Parathyroid adenoma (tissue), 2 donors: ENCODE measurements around the gene PKN2.

Experiments used
- H2AFZ ChIP-seq: fragments of 300-600 bp; sonication (generic); one replicate; pipeline ENCODE4 v1.7.0; 2017; ENCODE audit warnings: antibody characterized with exemption, mild to moderate bottlenecking
- H3K27ac ChIP-seq: fragments of 300-600 bp; sonication (generic); one replicate; pipeline ENCODE4 v1.7.0; 2017
- H3K27me3 ChIP-seq: fragments of 300-600 bp; sonication (generic); one replicate; pipeline ENCODE4 v1.7.0; 2017; ENCODE audit warnings: low read length; ENCODE audit not compliant: control insufficient read depth, insufficient read depth
- H3K36me3 ChIP-seq: fragments of 300-600 bp; sonication (generic); one replicate; pipeline ENCODE4 v1.7.0; 2017; ENCODE audit warnings: low read length; ENCODE audit not compliant: control insufficient read depth, insufficient read depth
- H3K4me1 ChIP-seq: fragments of 300-600 bp; sonication (generic); one replicate; pipeline ENCODE4 v1.7.0; 2017; ENCODE audit warnings: control low read depth
- H3K4me2 ChIP-seq: fragments of 300-600 bp; sonication (generic); one replicate; pipeline ENCODE4 v1.7.0; 2017; ENCODE audit warnings: low read length
- H3K4me3 ChIP-seq: fragments of 300-600 bp; sonication (generic); one replicate; pipeline ENCODE4 v1.7.0; 2017; ENCODE audit warnings: low read depth, low read length
- H3K79me2 ChIP-seq: fragments of 300-600 bp; sonication (generic); one replicate; pipeline ENCODE4 v1.7.0; 2017; ENCODE audit warnings: control low read depth
- H3K9ac ChIP-seq: fragments of 300-600 bp; sonication (generic); one replicate; pipeline ENCODE4 v1.7.0; 2017; ENCODE audit warnings: mild to moderate bottlenecking
- H3K9me3 ChIP-seq: fragments of 300-600 bp; sonication (generic); one replicate; pipeline ENCODE4 v1.7.0; 2017; ENCODE audit warnings: low read length; ENCODE audit not compliant: control insufficient read depth
- TF ChIP-seq, protein P1 (sequence below): fragments of 300-600 bp; sonication (generic); IDR thresholded peaks from one replicate; pipeline ENCODE4 v1.7.0; 2017; ENCODE audit warnings: antibody characterized with exemption, mild to moderate bottlenecking
- donor health status: primary hyperparathyroidism.

PKN2 gene

GRCh38 chr1:88735909-88736308, 51.8 kb downstream of the PKN2 start:
- Histone ChIP-seq H2AFZ (no peak overlapping the region), H3K9me3 (no peaks in the 10 kb centered on the region), H3K27ac (no peak overlapping the region), H3K9ac (no peak overlapping the region), H3K4me3 (no peak overlapping the region), H3K79me2 (peaks cover 20% of the 10 kb centered on the region), H3K36me3 (no peaks in the 10 kb centered on the region), H3K4me1 (no peaks in the 10 kb centered on the region), H3K4me2 (no peak overlapping the region), H3K27me3 (no peaks in the 10 kb centered on the region)
- TF ChIP-seq, protein P1, sequence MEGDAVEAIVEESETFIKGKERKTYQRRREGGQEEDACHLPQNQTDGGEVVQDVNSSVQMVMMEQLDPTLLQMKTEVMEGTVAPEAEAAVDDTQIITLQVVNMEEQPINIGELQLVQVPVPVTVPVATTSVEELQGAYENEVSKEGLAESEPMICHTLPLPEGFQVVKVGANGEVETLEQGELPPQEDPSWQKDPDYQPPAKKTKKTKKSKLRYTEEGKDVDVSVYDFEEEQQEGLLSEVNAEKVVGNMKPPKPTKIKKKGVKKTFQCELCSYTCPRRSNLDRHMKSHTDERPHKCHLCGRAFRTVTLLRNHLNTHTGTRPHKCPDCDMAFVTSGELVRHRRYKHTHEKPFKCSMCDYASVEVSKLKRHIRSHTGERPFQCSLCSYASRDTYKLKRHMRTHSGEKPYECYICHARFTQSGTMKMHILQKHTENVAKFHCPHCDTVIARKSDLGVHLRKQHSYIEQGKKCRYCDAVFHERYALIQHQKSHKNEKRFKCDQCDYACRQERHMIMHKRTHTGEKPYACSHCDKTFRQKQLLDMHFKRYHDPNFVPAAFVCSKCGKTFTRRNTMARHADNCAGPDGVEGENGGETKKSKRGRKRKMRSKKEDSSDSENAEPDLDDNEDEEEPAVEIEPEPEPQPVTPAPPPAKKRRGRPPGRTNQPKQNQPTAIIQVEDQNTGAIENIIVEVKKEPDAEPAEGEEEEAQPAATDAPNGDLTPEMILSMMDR: no peak

- Histone ChIP-seq H3K27ac (no peak overlapping the region), H3K4me3 (no peak overlapping the region), H3K79me2 (peaks cover 20% of the 10 kb centered on the region), H3K4me2 (no peak overlapping the region), H3K4me1 (no peaks in the 10 kb centered on the region), H3K9ac (no peak overlapping the region), H3K27me3 (no peaks in the 10 kb centered on the region), H2AFZ (no peak overlapping the region), H3K36me3 (no peaks in the 10 kb centered on the region), H3K9me3 (no peaks in the 10 kb centered on the region)
- TF ChIP-seq, protein P1: peak; percentile 22
Measured at GRCh38 chr1:88736633-88737248, 52.7 kb downstream of the PKN2 start.

GRCh38 chr1:88737338-88737927, 53.4 kb downstream of the PKN2 start:
- no peak overlapping the region for H2AFZ ChIP-seq
- H3K9me3 ChIP-seq: no peaks in the 10 kb centered on the region
- H3K36me3 ChIP-seq: no peaks in the 10 kb centered on the region
- no peak overlapping the region for H3K9ac ChIP-seq
- H3K27ac ChIP-seq: no peak overlapping the region
- TF ChIP-seq, protein P1: no peak
- no peak overlapping the region for H3K4me2 ChIP-seq
- H3K4me1 ChIP-seq: no peaks in the 10 kb centered on the region
- no peak overlapping the region for H3K4me3 ChIP-seq
- no peaks in the 10 kb centered on the region for H3K27me3 ChIP-seq
- H3K79me2 ChIP-seq: peaks cover 20% of the 10 kb centered on the region

- Histone ChIP-seq H2AFZ (no peak overlapping the region), H3K27ac (no peak overlapping the region), H3K27me3 (no peaks in the 10 kb centered on the region), H3K4me2 (no peak overlapping the region), H3K4me1 (no peaks in the 10 kb centered on the region), H3K4me3 (no peak overlapping the region), H3K36me3 (no peaks in the 10 kb centered on the region), H3K79me2 (peaks cover 16% of the 10 kb centered on the region), H3K9me3 (no peaks in the 10 kb centered on the region), H3K9ac (no peak overlapping the region)
- TF ChIP-seq, protein P1: no peak
Measured at GRCh38 chr1:88740784-88741183, 56.7 kb downstream of the PKN2 start.

GRCh38 chr1:88741413-88741812, 57.3 kb downstream of the PKN2 start:
- TF ChIP-seq, protein P1: no peak
- peaks cover 10% of the 10 kb centered on the region for H3K79me2 ChIP-seq
- H3K27ac ChIP-seq: no peak overlapping the region
- H3K36me3 ChIP-seq: no peaks in the 10 kb centered on the region
- H2AFZ ChIP-seq: no peak overlapping the region
- no peak overlapping the region for H3K4me3 ChIP-seq
- no peak overlapping the region for H3K9ac ChIP-seq
- no peaks in the 10 kb centered on the region for H3K27me3 ChIP-seq
- H3K9me3 ChIP-seq: no peaks in the 10 kb centered on the region
- H3K4me1 ChIP-seq: no peaks in the 10 kb centered on the region
- no peak overlapping the region for H3K4me2 ChIP-seq
